H9 (cell line): ENCODE results near the gene AGBL3. TPM values are rescaled to one million over a fixed set of nuclear protein-coding genes. Genes with fewer than 3 reads are reported as not detected.

Source experiments
- DNase-seq: peaks from one replicate; pipeline ENCODE4 v3.0.0-alpha.2; 2017
- H2AFZ ChIP-seq: one replicate; pipeline ENCODE4 v1.6.1; 2013; ENCODE audit warnings: mild to moderate bottlenecking, low read length, control low read depth, moderate library complexity
- H2AK5ac ChIP-seq: 2 replicates; pipeline ENCODE4 v1.6.1; 2013; ENCODE audit warnings: low read length, control low read depth, mixed read lengths; ENCODE audit not compliant: insufficient read length
- H2BK120ac ChIP-seq: one replicate; pipeline ENCODE4 v1.6.1; 2013; ENCODE audit warnings: low read depth, mild to moderate bottlenecking, low read length, control low read depth, inconsistent platforms; ENCODE audit not compliant: poor library complexity, severe bottlenecking
- H2BK12ac ChIP-seq: 2 replicates; pipeline ENCODE4 v1.6.1; 2013; ENCODE audit warnings: low read length, control low read depth, mixed read lengths, low read depth; ENCODE audit not compliant: insufficient read length
- H2BK15ac ChIP-seq: 2 replicates; pipeline ENCODE4 v1.6.1; 2013; ENCODE audit warnings: low read depth, low read length, control low read depth
- H2BK20ac ChIP-seq: one replicate; pipeline ENCODE4 v1.6.1; 2013; ENCODE audit warnings: low read depth, mild to moderate bottlenecking, low read length, control low read depth, inconsistent platforms; ENCODE audit not compliant: poor library complexity, severe bottlenecking
- H2BK5ac ChIP-seq: 2 replicates; pipeline ENCODE4 v1.6.1; 2013; ENCODE audit warnings: low read length, control low read depth, mixed read lengths; ENCODE audit not compliant: insufficient read length
- H3K14ac ChIP-seq: 2 replicates; pipeline ENCODE4 v1.6.1; 2013; ENCODE audit warnings: low read length, control low read depth; ENCODE audit not compliant: insufficient read depth
- H3K18ac ChIP-seq: 2 replicates; pipeline ENCODE4 v1.6.1; 2013; ENCODE audit warnings: low read depth, mild to moderate bottlenecking, mixed read lengths, low read length, control low read depth; ENCODE audit not compliant: insufficient read length
- H3K23ac ChIP-seq: 2 replicates; pipeline ENCODE4 v1.6.1; 2013; ENCODE audit warnings: low read length, control low read depth, mixed read lengths, low read depth; ENCODE audit not compliant: insufficient read length
- H3K23me2 ChIP-seq: 2 replicates; pipeline ENCODE4 v1.6.1; 2013; ENCODE audit warnings: low read depth, mild to moderate bottlenecking, mixed read lengths, low read length, control low read depth; ENCODE audit not compliant: insufficient read length, poor library complexity, severe bottlenecking
- H3K27ac ChIP-seq: 2 replicates; pipeline ENCODE4 v1.5.1; 2013; ENCODE audit warnings: low read length, control low read depth, mixed read lengths, low read depth; ENCODE audit not compliant: insufficient read length
- H3K27me3 ChIP-seq: 2 replicates; pipeline ENCODE4 v1.6.1; 2013; ENCODE audit warnings: low read length, control low read depth, inconsistent platforms; ENCODE audit not compliant: insufficient read depth
- H3K4ac ChIP-seq: 2 replicates; pipeline ENCODE4 v1.6.1; 2013; ENCODE audit warnings: low read depth, mild to moderate bottlenecking, control low read depth, inconsistent platforms, low read length, moderate library complexity
- H3K4me1 ChIP-seq: 2 replicates; pipeline ENCODE4 v1.6.1; 2013; ENCODE audit warnings: low read length, control low read depth, inconsistent platforms; ENCODE audit not compliant: insufficient read depth
- H3K4me2 ChIP-seq: 2 replicates; pipeline ENCODE4 v1.6.1; 2013; ENCODE audit warnings: low read length, control low read depth, mixed read lengths; ENCODE audit not compliant: insufficient read length, insufficient read depth
- H3K56ac ChIP-seq: 2 replicates; pipeline ENCODE4 v1.6.1; 2013; ENCODE audit warnings: low read depth, mild to moderate bottlenecking, mixed read lengths, low read length, control low read depth; ENCODE audit not compliant: insufficient read length
- H3K79me1 ChIP-seq: 2 replicates; pipeline ENCODE4 v1.6.1; 2013; ENCODE audit warnings: low read depth, mild to moderate bottlenecking, moderate library complexity, low read length, control low read depth, inconsistent platforms; ENCODE audit not compliant: insufficient read depth, poor library complexity, severe bottlenecking
- H3K79me2 ChIP-seq: 2 replicates; pipeline ENCODE4 v1.6.1; 2013; ENCODE audit warnings: low read length, control low read depth, inconsistent platforms; ENCODE audit not compliant: insufficient read depth
- H3K9ac ChIP-seq: 2 replicates; pipeline ENCODE4 v1.6.1; 2013; ENCODE audit warnings: low read length, control low read depth, mixed read lengths; ENCODE audit not compliant: insufficient read length; ENCODE audit errors: extremely low read depth
- H3K9me3 ChIP-seq: one replicate; pipeline ENCODE4 v1.6.1; 2013; ENCODE audit warnings: low read depth, low read length, inconsistent platforms; ENCODE audit not compliant: control insufficient read depth
- H3T11ph ChIP-seq: one replicate; pipeline ENCODE4 v1.6.1; 2013; ENCODE audit warnings: mild to moderate bottlenecking, low read length, control low read depth, inconsistent platforms
- H4K20me1 ChIP-seq: one replicate; pipeline ENCODE4 v1.6.1; 2013; ENCODE audit not compliant: control insufficient read depth, insufficient read length, insufficient read depth
- H4K5ac ChIP-seq: 2 replicates; pipeline ENCODE4 v1.6.1; 2013; ENCODE audit warnings: low read depth, mild to moderate bottlenecking, mixed read lengths, low read length, control low read depth; ENCODE audit not compliant: insufficient read length
- H4K8ac ChIP-seq: replicated peaks from 2 replicates; pipeline ENCODE4 v1.6.1; 2013; ENCODE audit warnings: low read length, control low read depth, mixed read lengths, low read depth; ENCODE audit not compliant: insufficient read length
- H4K91ac ChIP-seq: 2 replicates; pipeline ENCODE4 v1.6.1; 2013; ENCODE audit warnings: low read depth, mild to moderate bottlenecking, moderate library complexity, mixed read lengths, low read length, control low read depth; ENCODE audit not compliant: insufficient read length
- H3K27ac Mint-ChIP-seq, 3 experiments: 2 replicates in 2 of 3; 3 replicates in 1 of 3; pipeline ENCODE4 v1.8.0; 2020 to 2021; ENCODE audit warnings: mixed read lengths in 3 of 3, mild to moderate bottlenecking in 1 of 3, moderate library complexity in 1 of 3
- H3K27me3 Mint-ChIP-seq: 2 replicates; pipeline ENCODE4 v1.8.0; 2021; ENCODE audit warnings: low read depth, mild to moderate bottlenecking, moderate library complexity, mixed read lengths
- H3K36me3 Mint-ChIP-seq, 3 experiments: 2 replicates in 2 of 3; 3 replicates in 1 of 3; pipeline ENCODE4 v1.8.0; 2020 to 2021; ENCODE audit warnings: low read depth in 3 of 3, mixed read lengths in 3 of 3; ENCODE audit not compliant: insufficient read depth in 1 of 3
- H3K4me1 Mint-ChIP-seq, 2 experiments: 2 replicates each; pipeline ENCODE4 v1.8.0; 2020; ENCODE audit warnings: mixed read lengths in 2 of 2
- H3K4me3 Mint-ChIP-seq, 2 experiments: 2 replicates in 1 of 2; 3 replicates in 1 of 2; pipeline ENCODE4 v1.8.0; 2020 to 2021; ENCODE audit warnings: mild to moderate bottlenecking in 2 of 2, mixed read lengths in 2 of 2, moderate library complexity in 1 of 2
- H3K9me3 Mint-ChIP-seq, 2 experiments: 2 replicates in 1 of 2; 3 replicates in 1 of 2; pipeline ENCODE4 v1.8.0; 2020; ENCODE audit warnings: mild to moderate bottlenecking in 2 of 2, mixed read lengths in 2 of 2, moderate library complexity in 1 of 2
- CTCF ChIP-seq: fragments of 200-600 bp; sonication (generic); conservative IDR thresholded peaks from 3 replicates; pipeline ENCODE4 v1.8.0; 2021; ENCODE audit warnings: antibody characterized with exemption, mild to moderate bottlenecking
- total RNA-seq: library from RNA; stranded (reverse); gene quantifications from 2 replicates; pipeline ENCODE4 v1.2.1, GENCODE V29; 2021

AGBL3 gene
- total RNA-seq, 1 experiment from 2014 or later: 2.4 TPM

- Histone ChIP-seq H3K4me2 (peak overlapping the region; percentile 48), H3K56ac (no peak overlapping the region)
Observed at GRCh38 chr7:135078051-135078450, 91.7 kb downstream of the AGBL3 start.

More at GRCh38 chr7:135078051-135078450, 91.7 kb downstream of the AGBL3 start:
- H3K9me3 Mint-ChIP-seq: peaks cover 13 to 19% of the 10 kb centered on the region in 2 experiments
- no peak for TF ChIP-seq CTCF
- peak overlapping the region; percentile 31 to 75 (median 33); a peak in 5 of 7 replicates for H3K27ac Mint-ChIP-seq
- no peaks in the 10 kb centered on the region for H3K9me3 ChIP-seq
- H3K27me3 Mint-ChIP-seq: no peaks in the 10 kb centered on the region
- H3K4ac ChIP-seq: no peak overlapping the region
- no peak overlapping the region for H4K5ac ChIP-seq
- H3K23ac ChIP-seq: no peak overlapping the region
- no peak overlapping the region for H3K4me3 Mint-ChIP-seq
- no peaks in the 10 kb centered on the region for H3K79me1 ChIP-seq
- H3K79me2 ChIP-seq: no peaks in the 10 kb centered on the region
- no peak overlapping the region for H2BK120ac ChIP-seq
- H3K27me3 ChIP-seq: no peaks in the 10 kb centered on the region
- no peak overlapping the region for H3K14ac ChIP-seq
- H3K36me3 Mint-ChIP-seq: peaks cover 9 to 17% (median 15%) of the 10 kb centered on the region in 3 experiments
- H3K18ac ChIP-seq: no peak overlapping the region
- no peak overlapping the region for H4K91ac ChIP-seq
- DNase-seq: no peak
- no peaks in the 10 kb centered on the region for H4K20me1 ChIP-seq
- no peaks in the 10 kb centered on the region for H3K23me2 ChIP-seq
- no peak overlapping the region for H2AK5ac ChIP-seq
- no peak overlapping the region for H2BK12ac ChIP-seq
- H2BK15ac ChIP-seq: no peak overlapping the region
- no peak overlapping the region for H2BK5ac ChIP-seq
- peaks cover 35 to 39% of the 10 kb centered on the region in 2 experiments for H3K4me1 Mint-ChIP-seq
- H3K9ac ChIP-seq: no peak overlapping the region
- no peak overlapping the region for H2BK20ac ChIP-seq
- no peak overlapping the region for H3T11ph ChIP-seq
- peak overlapping the region; percentile 76 for H3K27ac ChIP-seq
- no peak overlapping the region for H4K8ac ChIP-seq
- peak overlapping the region; percentile 45 for H2AFZ ChIP-seq
- peaks cover 7% of the 10 kb centered on the region; the same call in 1 of the 2 replicates for H3K4me1 ChIP-seq
